ENCODE measurements around the gene AFMID.
"Not testable (repeated sequence)": the region's sequence is repeated elsewhere in the genome, so short reads cannot be mapped to it uniquely, and the experiment has no call there.

AFMID gene

GRCh38 chr17:78224231-78225087, 37.3 kb downstream of the AFMID start:
- no peak for DNase-seq (ENCODE audit: low read depth)

- DNase-seq (ENCODE audit: low read depth): no peak
Measured at GRCh38 chr17:78225088-78225865, 38.1 kb downstream of the AFMID start.

GRCh38 chr17:78226055-78226758, 39.0 kb downstream of the AFMID start:
- no peak for DNase-seq (ENCODE audit: low read depth)

GRCh38 chr17:78226759-78227454, 39.7 kb downstream of the AFMID start:
- no peak for DNase-seq (ENCODE audit: low read depth)

GRCh38 chr17:78227455-78227916, 40.3 kb downstream of the AFMID start:
- DNase-seq (ENCODE audit: low read depth): no peak

GRCh38 chr17:78228176-78228575, 41.0 kb downstream of the AFMID start:
- DNase-seq (ENCODE audit: low read depth): no peak

- DNase-seq (ENCODE audit: low read depth): no peak
Measured at GRCh38 chr17:78230252-78230962, 43.2 kb downstream of the AFMID start.

GRCh38 chr17:78230996-78231935, 44.1 kb downstream of the AFMID start, which contains the start of gene TMEM235:
TSS of gene TMEM235 (plus strand) at chr17:78231631. CDS start at chr17:78232024, 393 bp downstream.
- no peak for DNase-seq (ENCODE audit: low read depth)

GRCh38 chr17:78231991-78232858, 45.1 kb downstream of the AFMID start:
- DNase-seq (ENCODE audit: low read depth): no peak

- DNase-seq (ENCODE audit: low read depth): no peak
Measured at GRCh38 chr17:78232859-78233173, 45.7 kb downstream of the AFMID start.

- DNase-seq (ENCODE audit: low read depth): no peak
Measured at GRCh38 chr17:78233678-78234077, 46.5 kb downstream of the AFMID start.

- no peak for DNase-seq (ENCODE audit: low read depth)
Measured at GRCh38 chr17:78234261-78234865, 47.2 kb downstream of the AFMID start.

GRCh38 chr17:78235022-78235421, 47.9 kb downstream of the AFMID start:
- not testable (repeated sequence) for DNase-seq (ENCODE audit: low read depth)

GRCh38 chr17:78235885-78236284, 48.7 kb downstream of the AFMID start:
- DNase-seq (ENCODE audit: low read depth): no peak

GRCh38 chr17:78236362-78237127, 49.4 kb downstream of the AFMID start:
- no peak for DNase-seq (ENCODE audit: low read depth)

- no peak for DNase-seq (ENCODE audit: low read depth)
Measured at GRCh38 chr17:78237401-78238012, 50.3 kb downstream of the AFMID start.

- DNase-seq (ENCODE audit: low read depth): no peak
Measured at GRCh38 chr17:78238823-78239488, 51.8 kb downstream of the AFMID start.
